PC-3 (cell line): ENCODE measurements around the gene WIPF3. TPM values are rescaled to one million over a fixed set of nuclear protein-coding genes. Genes with fewer than 3 reads are reported as not detected.

Experiments used
- ATAC-seq: fragments of 200-7000 bp; cut with Tn5 transposase; 2 replicates; pipeline ENCODE4 v1.9.1; 2020; ENCODE audit warnings: mild to moderate bottlenecking, moderate library complexity
- BruUV-seq: library from RNA; stranded (reverse); fragments of 400-500 nt; replicated peaks from 2 replicates; lab custom pipeline; 2021; lab: Mats Ljungman, UMichigan
- CTCF ChIA-PET: fragments of 300-600 bp; sonication (Branson Sonifier 250); formaldehyde crosslinking; loops from one replicate; lab custom pipeline; 2022; ENCODE audit warnings: antibody characterized with exemption; lab: Charles Lee
- POLR2A ChIA-PET: fragments of 300-600 bp; sonication (Branson Sonifier 250); formaldehyde crosslinking; loops from one replicate; lab custom pipeline; 2022; ENCODE audit warnings: antibody characterized with exemption; ENCODE audit not compliant: unreplicated experiment; lab: Charles Lee
- DNase-seq: peaks from one replicate; pipeline ENCODE4 v3.0.0-alpha.2; 2015
- H2AFZ ChIP-seq: fragments of 300-600 bp; sonication (generic); 2 replicates; pipeline ENCODE4 v1.6.0; 2016; ENCODE audit warnings: antibody characterized with exemption, low read length
- H3F3A ChIP-seq: fragments of 300-600 bp; sonication (generic); one replicate; pipeline ENCODE4 v1.6.0; 2017; ENCODE audit warnings: antibody characterized with exemption, low read length, control low read depth, mild to moderate bottlenecking; ENCODE audit not compliant: unreplicated experiment
- H3K27ac ChIP-seq: fragments of 300-600 bp; sonication (generic); 2 replicates; pipeline ENCODE4 v1.5.1; 2016; ENCODE audit warnings: mild to moderate bottlenecking, low read length
- H3K27me3 ChIP-seq: fragments of 300-600 bp; sonication (generic); 2 replicates; pipeline ENCODE4 v1.6.1; 2016; ENCODE audit warnings: low read length, mixed read lengths
- H3K36me3 ChIP-seq: fragments of 300-600 bp; sonication (generic); 2 replicates; pipeline ENCODE4 v1.6.1; 2016; ENCODE audit warnings: low read depth, mixed run types, low read length, mixed read lengths
- H3K4me1 ChIP-seq: fragments of 300-600 bp; sonication (generic); 2 replicates; pipeline ENCODE4 v1.5.1; 2016; ENCODE audit warnings: low read length; ENCODE audit not compliant: insufficient read depth
- H3K4me2 ChIP-seq: fragments of 300-600 bp; sonication (generic); 2 replicates; pipeline ENCODE4 v1.6.0; 2016; ENCODE audit warnings: low read length
- H3K4me3 ChIP-seq: fragments of 300-600 bp; sonication (generic); 2 replicates; pipeline ENCODE4 v1.5.1; 2016; ENCODE audit warnings: mild to moderate bottlenecking, low read length, mixed read lengths
- H3K79me2 ChIP-seq: fragments of 300-600 bp; sonication (generic); 2 replicates; pipeline ENCODE4 v1.6.1; 2017; ENCODE audit warnings: low read length, mixed read lengths
- H3K9ac ChIP-seq: fragments of 300-600 bp; sonication (generic); 2 replicates; pipeline ENCODE4 v1.6.0; 2016; ENCODE audit warnings: mild to moderate bottlenecking, low read length
- H3K9me2 ChIP-seq: fragments of 300-600 bp; sonication (generic); replicated peaks from 2 replicates; pipeline ENCODE4 v1.6.1; 2016; ENCODE audit warnings: mixed run types, low read length, mixed read lengths
- H3K9me3 ChIP-seq: fragments of 300-600 bp; sonication (generic); 2 replicates; pipeline ENCODE4 v1.6.1; 2016; ENCODE audit warnings: low read length, mixed read lengths
- H4K20me1 ChIP-seq: fragments of 300-600 bp; sonication (generic); 2 replicates; pipeline ENCODE4 v1.6.1; 2016; ENCODE audit warnings: low read length, mixed read lengths
- EZH2 ChIP-seq: fragments of 300-600 bp; sonication (generic); IDR thresholded peaks from one replicate; pipeline ENCODE4 v1.6.1; 2017; ENCODE audit warnings: antibody characterized with exemption, mild to moderate bottlenecking, low read length; ENCODE audit not compliant: unreplicated experiment
- EZH2phosphoT487 ChIP-seq: fragments of 300-600 bp; sonication (generic); IDR thresholded peaks from 2 replicates; pipeline ENCODE4 v1.6.1; 2018; ENCODE audit warnings: mild to moderate bottlenecking, antibody characterized with exemption, low read length, borderline replicate concordance
- intact Hi-C: fragments of 100-400 bp; cut with micrococcal nuclease; formaldehyde crosslinking; loops from 2 replicates; pipeline ENCODE4 v1.9.0; 2023
- total RNA-seq: library from RNA; depleted of rRNA; stranded (reverse); fragments of >200 nt; gene quantifications from 2 replicates; pipeline ENCODE4 v1.2.3, GENCODE V29; 2014
- TF ChIP-seq, protein P1 (sequence below): fragments of 300-600 bp; sonication (generic); conservative IDR thresholded peaks from 2 replicates; pipeline ENCODE4 v1.5.1; 2017; ENCODE audit warnings: antibody characterized with exemption, low read depth, mild to moderate bottlenecking, low read length

Gene WIPF3
- total RNA-seq, 1 experiment from 2014 or later: 3.4 TPM

DNA sequence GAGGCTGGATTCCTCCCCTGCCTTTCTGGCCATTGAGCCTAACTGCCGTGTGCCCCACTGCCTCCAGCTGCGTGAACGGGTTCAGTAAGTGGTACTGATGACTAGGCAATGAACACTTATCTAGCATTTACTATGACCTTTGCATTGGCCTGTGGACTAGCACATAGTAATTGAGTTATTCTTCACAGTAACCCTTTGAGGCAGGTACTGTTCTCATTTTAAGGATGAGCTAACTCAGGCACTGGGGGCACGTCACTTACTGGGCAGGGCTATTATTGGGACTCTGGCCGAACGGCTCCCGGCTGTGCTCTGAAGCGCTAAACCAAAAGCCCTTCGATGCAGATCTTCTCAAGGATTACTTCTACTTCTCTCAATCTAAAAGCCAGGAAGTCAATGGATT is 38.3 kb downstream of the WIPF3 start:
- POLR2A ChIA-PET: interaction anchor here (0.7 kb wide), 1 partner anchor 194 kb away, joined by 4 read pairs; no protein-coding TSS in a partner anchor
- H3K27me3 ChIP-seq: no peaks in the 10 kb centered on the region
- ATAC-seq (no peak), DNase-seq (no peak)
- TF ChIP-seq, protein P1, sequence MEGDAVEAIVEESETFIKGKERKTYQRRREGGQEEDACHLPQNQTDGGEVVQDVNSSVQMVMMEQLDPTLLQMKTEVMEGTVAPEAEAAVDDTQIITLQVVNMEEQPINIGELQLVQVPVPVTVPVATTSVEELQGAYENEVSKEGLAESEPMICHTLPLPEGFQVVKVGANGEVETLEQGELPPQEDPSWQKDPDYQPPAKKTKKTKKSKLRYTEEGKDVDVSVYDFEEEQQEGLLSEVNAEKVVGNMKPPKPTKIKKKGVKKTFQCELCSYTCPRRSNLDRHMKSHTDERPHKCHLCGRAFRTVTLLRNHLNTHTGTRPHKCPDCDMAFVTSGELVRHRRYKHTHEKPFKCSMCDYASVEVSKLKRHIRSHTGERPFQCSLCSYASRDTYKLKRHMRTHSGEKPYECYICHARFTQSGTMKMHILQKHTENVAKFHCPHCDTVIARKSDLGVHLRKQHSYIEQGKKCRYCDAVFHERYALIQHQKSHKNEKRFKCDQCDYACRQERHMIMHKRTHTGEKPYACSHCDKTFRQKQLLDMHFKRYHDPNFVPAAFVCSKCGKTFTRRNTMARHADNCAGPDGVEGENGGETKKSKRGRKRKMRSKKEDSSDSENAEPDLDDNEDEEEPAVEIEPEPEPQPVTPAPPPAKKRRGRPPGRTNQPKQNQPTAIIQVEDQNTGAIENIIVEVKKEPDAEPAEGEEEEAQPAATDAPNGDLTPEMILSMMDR: no peak
- TF ChIP-seq EZH2: no peak
- no peak overlapping the region for H3K27ac ChIP-seq
- H3K4me3 ChIP-seq: no peak overlapping the region
- H3F3A ChIP-seq: no peaks in the 10 kb centered on the region
- intact Hi-C loops: no loop called here
- no peak overlapping the region for H2AFZ ChIP-seq
- H3K36me3 ChIP-seq: no peaks in the 10 kb centered on the region
- CTCF ChIA-PET: no interaction called here
- H3K4me2 ChIP-seq: no peak overlapping the region
- no peaks in the 10 kb centered on the region for H3K4me1 ChIP-seq
- no peaks in the 10 kb centered on the region for H3K79me2 ChIP-seq
- no peak overlapping the region for H3K9ac ChIP-seq
- BruUV-seq: no TSS peak
- no peaks in the 10 kb centered on the region for H4K20me1 ChIP-seq
- no peaks in the 10 kb centered on the region for H3K9me2 ChIP-seq
- no peaks in the 10 kb centered on the region for H3K9me3 ChIP-seq

DNA sequence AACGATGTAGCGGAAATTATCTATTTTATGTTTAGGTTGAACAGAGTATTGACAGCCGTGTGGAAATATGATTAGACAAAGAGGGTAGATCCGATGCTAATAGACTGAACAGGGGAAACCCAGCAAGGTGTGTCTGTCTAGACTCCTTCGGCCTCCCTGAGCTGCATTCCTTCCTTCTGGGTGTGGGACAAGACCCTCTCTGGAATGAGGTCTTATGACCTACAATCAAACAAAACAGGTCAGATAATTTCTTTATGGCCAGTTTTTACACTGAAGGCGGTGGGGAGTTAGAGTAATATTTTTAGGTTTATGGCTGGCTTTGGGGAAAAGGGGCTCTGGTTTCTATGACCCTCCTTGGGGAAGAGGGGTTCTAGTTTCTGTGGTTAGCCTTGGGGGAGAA is 41.2 kb downstream of the WIPF3 start:
- Histone ChIP-seq H3K9me2 (no peaks in the 10 kb centered on the region), H3K27me3 (no peaks in the 10 kb centered on the region), H3F3A (no peaks in the 10 kb centered on the region), H3K27ac (no peak overlapping the region), H3K4me1 (no peaks in the 10 kb centered on the region), H3K4me3 (no peak overlapping the region), H3K36me3 (no peaks in the 10 kb centered on the region), H3K4me2 (no peak overlapping the region), H3K9ac (no peak overlapping the region), H2AFZ (no peak overlapping the region), H4K20me1 (no peaks in the 10 kb centered on the region), H3K79me2 (no peaks in the 10 kb centered on the region), H3K9me3 (no peaks in the 10 kb centered on the region)
- TF ChIP-seq, protein P1: no peak
- TF ChIP-seq EZH2phosphoT487 (no peak), EZH2 (no peak)
- BruUV-seq: no TSS peak
- CTCF ChIA-PET: no interaction called here
- ATAC-seq (no peak), DNase-seq (no peak)
- POLR2A ChIA-PET: no interaction called here
- intact Hi-C loops: no loop called here

DNA sequence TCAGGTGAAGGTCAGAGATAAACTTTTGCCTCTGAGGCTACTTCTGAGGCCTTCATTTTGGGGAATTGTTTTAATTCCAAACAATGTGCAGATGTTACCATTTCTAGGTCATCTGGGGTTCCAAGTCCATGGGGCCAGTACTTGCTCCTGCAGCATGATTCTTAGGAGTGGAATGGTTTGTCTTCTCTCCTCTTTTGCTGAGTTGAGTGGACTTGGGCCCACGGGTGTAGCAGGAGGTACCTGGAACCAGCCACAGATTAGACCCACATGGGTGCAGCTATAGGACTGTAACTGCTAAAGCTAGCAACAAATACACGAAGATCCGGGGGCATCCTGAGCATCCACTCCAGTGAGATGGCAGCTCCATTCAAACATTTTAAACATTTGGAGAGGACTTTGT is 41.6 kb downstream of the WIPF3 start:
- Histone ChIP-seq H3K9ac (no peak overlapping the region), H3K36me3 (no peaks in the 10 kb centered on the region), H2AFZ (no peak overlapping the region), H4K20me1 (no peaks in the 10 kb centered on the region), H3K79me2 (no peaks in the 10 kb centered on the region), H3K4me3 (no peak overlapping the region), H3K4me2 (no peak overlapping the region), H3K27ac (no peak overlapping the region), H3K9me2 (no peaks in the 10 kb centered on the region), H3K9me3 (no peaks in the 10 kb centered on the region), H3K27me3 (no peaks in the 10 kb centered on the region), H3K4me1 (no peaks in the 10 kb centered on the region), H3F3A (no peaks in the 10 kb centered on the region)
- ATAC-seq: no peak
- no TSS peak for BruUV-seq
- no peak for DNase-seq
- no peak for TF ChIP-seq EZH2phosphoT487
- TF ChIP-seq, protein P1: no peak
- no peak for TF ChIP-seq EZH2
- intact Hi-C loops: no loop called here
- CTCF ChIA-PET: no interaction called here
- POLR2A ChIA-PET: no interaction called here
